OCI-LY7 (cell line): ENCODE data around the gene MACROD1. TPM values are rescaled to one million over a fixed set of nuclear protein-coding genes. Genes with fewer than 3 reads are reported as not detected.
"Not testable (repeated sequence)": the region's sequence is repeated elsewhere in the genome, so short reads cannot be mapped to it uniquely, and the experiment has no call there.

Experiments used
- BruUV-seq: library from RNA; stranded (reverse); fragments of 400-500 nt; replicated peaks from 2 replicates; lab custom pipeline; 2021; lab: Mats Ljungman, UMichigan
- CTCF ChIA-PET: fragments of 300-600 bp; sonication (Branson Sonifier 250); formaldehyde crosslinking; loops from one replicate; lab custom pipeline; 2022; ENCODE audit warnings: antibody characterized with exemption; ENCODE audit not compliant: unreplicated experiment; lab: Charles Lee
- POLR2A ChIA-PET: fragments of 300-600 bp; sonication (Branson Sonifier 250); formaldehyde crosslinking; loops from one replicate; lab custom pipeline; 2022; ENCODE audit warnings: antibody characterized with exemption; lab: Charles Lee
- DNase-seq: peaks from one replicate; pipeline ENCODE4 v3.0.0-alpha.2; 2015; ENCODE audit warnings: low spot score
- H2AFZ ChIP-seq: fragments of 200-600 bp; sonication (generic), shearing (Covaris generic); 2 replicates; pipeline ENCODE4 v1.6.1; 2014; ENCODE audit warnings: mild to moderate bottlenecking, antibody characterized with exemption, low read length, moderate library complexity
- H3K27ac ChIP-seq: fragments of 200-600 bp; sonication (generic); 2 replicates; pipeline ENCODE4 v1.5.1; 2014; ENCODE audit warnings: mixed run types, low read depth, mild to moderate bottlenecking, moderate library complexity, low read length, inconsistent platforms; ENCODE audit not compliant: poor library complexity, severe bottlenecking
- H3K36me3 ChIP-seq: fragments of 200-600 bp; sonication (generic); 2 replicates; pipeline ENCODE4 v1.6.1; 2014; ENCODE audit warnings: mild to moderate bottlenecking, antibody characterized with exemption, low read length, moderate library complexity, mixed read lengths; ENCODE audit not compliant: insufficient read depth
- H3K4me1 ChIP-seq: fragments of 200-600 bp; sonication (generic); 2 replicates; pipeline ENCODE4 v1.5.1; 2014; ENCODE audit warnings: mild to moderate bottlenecking, low read length; ENCODE audit not compliant: insufficient read depth, poor library complexity, severe bottlenecking
- H3K4me2 ChIP-seq: fragments of 200-600 bp; sonication (generic); 2 replicates; pipeline ENCODE4 v1.6.1; 2014; ENCODE audit warnings: mild to moderate bottlenecking, low read length
- H3K4me3 ChIP-seq: fragments of 200-600 bp; sonication (generic); 2 replicates; pipeline ENCODE4 v1.5.1; 2014; ENCODE audit warnings: mild to moderate bottlenecking, low read depth, low read length; ENCODE audit not compliant: poor library complexity, severe bottlenecking
- H3K79me2 ChIP-seq: fragments of 200-600 bp; sonication (generic); 2 replicates; pipeline ENCODE4 v1.6.1; 2016; ENCODE audit warnings: low read depth, mild to moderate bottlenecking, low read length, moderate library complexity, mixed read lengths; ENCODE audit not compliant: insufficient read depth
- H3K9me2 ChIP-seq: fragments of 200-600 bp; sonication (generic); 2 replicates; pipeline ENCODE4 v1.6.1; 2016; ENCODE audit warnings: mild to moderate bottlenecking, low read length, mixed read lengths; ENCODE audit not compliant: insufficient read depth
- H3K9me3 ChIP-seq: fragments of 200-600 bp; sonication (generic); 2 replicates; pipeline ENCODE4 v1.6.1; 2014; ENCODE audit warnings: mild to moderate bottlenecking, mixed run types, low read length, mixed read lengths
- H4K20me1 ChIP-seq: fragments of 200-600 bp; sonication (generic); 2 replicates; pipeline ENCODE4 v1.6.1; 2014; ENCODE audit warnings: mild to moderate bottlenecking, antibody characterized with exemption, low read length, moderate library complexity, mixed read lengths; ENCODE audit not compliant: insufficient read depth
- CTCF ChIP-seq: fragments of 200-600 bp; sonication (generic); conservative IDR thresholded peaks from 2 replicates; pipeline ENCODE4 v1.5.1; 2014; ENCODE audit warnings: mild to moderate bottlenecking, antibody characterized with exemption, low read length, moderate library complexity, mixed read lengths
- EZH2phosphoT487 ChIP-seq: fragments of 200-600 bp; sonication (generic); IDR thresholded peaks from 2 replicates; pipeline ENCODE4 v1.6.1; 2018; ENCODE audit warnings: low read depth, borderline replicate concordance, mild to moderate bottlenecking, mixed run types, antibody characterized with exemption, low read length, moderate library complexity, mixed read lengths
- intact Hi-C: fragments of 100-400 bp; cut with micrococcal nuclease; formaldehyde crosslinking; loops from one replicate; pipeline ENCODE4 v1.10.0; 2022; ENCODE audit not compliant: unreplicated experiment
- total RNA-seq, 2 experiments: library from RNA; depleted of rRNA in 1 of 2; stranded (reverse); fragments of >200 nt in 1 of 2; shearing (Covaris generic) in 1 of 2; gene quantifications; 2 replicates each; pipeline ENCODE4 v1.2.3, GENCODE V29; 2014 to 2022

The MACROD1 gene
- total RNA-seq, 2 experiments from 2014 or later: 14.7 to 25.4 TPM

GRCh38 chr11:63978551-63979239 lies 187.2 kb downstream of the MACROD1 start:
- peaks cover 2% of the 10 kb centered on the region; the same call in 1 of the 2 replicates for H3K9me3 ChIP-seq
- peaks cover 31% of the 10 kb centered on the region for H3K4me1 ChIP-seq
- H3K79me2 ChIP-seq: peaks cover 33% of the 10 kb centered on the region
- CTCF ChIA-PET: no interaction called here
- no peak for DNase-seq
- peaks cover 27% of the 10 kb centered on the region for H3K36me3 ChIP-seq
- TF ChIP-seq EZH2phosphoT487 (no peak), CTCF (no peak)
- H3K4me2 ChIP-seq: no peak overlapping the region
- H3K4me3 ChIP-seq: no peak overlapping the region
- no TSS peak for BruUV-seq
- no peak overlapping the region for H3K27ac ChIP-seq
- H2AFZ ChIP-seq: no peak overlapping the region
- no peaks in the 10 kb centered on the region for H3K9me2 ChIP-seq
- peaks cover 7% of the 10 kb centered on the region; the same call in 1 of the 2 replicates for H4K20me1 ChIP-seq
- POLR2A ChIA-PET: no interaction called here
- intact Hi-C loops: loop anchor here (10.0 kb wide), 1 partner anchor 326 kb away; the partner anchor contains the start of genes CATSPERZ and ESRRA

- peak; percentile 100 for DNase-seq
- Histone ChIP-seq H3K4me3 (peak within 1 kb of the TSS; percentile 89), H3K9me3 (peaks cover 4% of the 10 kb centered on the region; the same call in 1 of the 2 replicates), H4K20me1 (peaks cover 7% of the 10 kb centered on the region; the same call in 1 of the 2 replicates), H3K79me2 (peaks cover 33% of the 10 kb centered on the region), H3K27ac (peak within 1 kb of the TSS; percentile 73), H3K4me2 (peak within 1 kb of the TSS; percentile 98), H3K9me2 (no peaks in the 10 kb centered on the region), H2AFZ (peak within 1 kb of the TSS; percentile 59; the same call in 1 of the 2 replicates), H3K36me3 (peaks cover 25% of the 10 kb centered on the region), H3K4me1 (peaks cover 15% of the 10 kb centered on the region)
- intact Hi-C loops: loop anchor here (1.0 to 10.0 kb wide), 2 partner anchors 136 to 330 kb away; partner anchors contain the start of genes CATSPERZ and ESRRA
- ChIA-PET CTCF (no interaction called here), POLR2A (no interaction called here)
- TF ChIP-seq EZH2phosphoT487: no peak
- TF ChIP-seq CTCF: no peak
- TSS peak; percentile 83 for BruUV-seq
These were observed 191.4 kb downstream of the MACROD1 start, which contains the start of gene COX8A for GRCh38 chr11:63974259-63975143. COX8A (plus strand) TSS chr11:63974620; CDS start chr11:63974681, 61 bp downstream.

- peaks cover 19% of the 10 kb centered on the region for H3K36me3 ChIP-seq
- DNase-seq, H3K4me2 ChIP-seq, POLR2A ChIA-PET, H3K9me2 ChIP-seq, H3K9me3 ChIP-seq, BruUV-seq, H4K20me1 ChIP-seq, CTCF ChIA-PET: not testable (repeated sequence)
- intact Hi-C loops: loop anchor here (1.0 to 10.0 kb wide), 2 partner anchors 136 to 331 kb away; partner anchors contain the start of genes CATSPERZ and ESRRA
- H3K4me1 ChIP-seq: peaks cover 15% of the 10 kb centered on the region
- H2AFZ ChIP-seq: peak overlapping the region; percentile 59; the same call in 1 of the 2 replicates
- peak overlapping the region; percentile 29 for H3K27ac ChIP-seq
- H3K4me3 ChIP-seq: peak overlapping the region; percentile 36
- peaks cover 33% of the 10 kb centered on the region for H3K79me2 ChIP-seq
These were observed 192.0 kb downstream of the MACROD1 start for GRCh38 chr11:63973912-63974258.
